T-cell (primary cell): ENCODE measurements around the gene RNF213. TPM values are rescaled to one million over a fixed set of nuclear protein-coding genes. Genes with fewer than 3 reads are reported as not detected.

ENCODE experiments used
- ATAC-seq, 4 experiments: fragments of 200-7000 bp in 3 of 4; fragments of 150-1000 bp in 1 of 4; cut with Tn5 transposase; replicated peaks in 1 of 4; 1 replicate in 3 of 4; 2 replicates in 1 of 4; pipeline ENCODE4 v1.10.0; 2021; ENCODE audit warnings: moderate library complexity in 3 of 4, mild to moderate bottlenecking in 2 of 4, moderate number of reproducible peaks in 1 of 4
- CTCF ChIA-PET, 2 donors: fragments of 300-600 bp; sonication (Branson Sonifier 250); formaldehyde crosslinking; loops; one replicate each; lab custom pipeline; 2022; ENCODE audit warnings: antibody characterized with exemption in 2 of 2; lab: Charles Lee
- POLR2A ChIA-PET, 2 donors: fragments of 300-600 bp; sonication (Branson Sonifier 250); formaldehyde crosslinking; loops; one replicate each; lab custom pipeline; 2022; ENCODE audit warnings: antibody characterized with exemption in 2 of 2; lab: Charles Lee
- DNase-seq, 35 experiments: peaks; one replicate each; pipeline versions ENCODE4 v3.0.0 to v3.0.0-alpha.2; 2013 to 2023
- H3K27ac ChIP-seq: one replicate; pipeline ENCODE4 v1.5.1; 2013; ENCODE audit warnings: low read length
- H3K27me3 ChIP-seq, 2 experiments: replicated peaks in 1 of 2; 1 replicate in 1 of 2; 2 replicates in 1 of 2; pipeline versions ENCODE4 v1.6.1 to v1.7.0; 2013; ENCODE audit warnings: low read length in 1 of 2, mixed read lengths in 1 of 2; ENCODE audit not compliant: control insufficient read depth in 2 of 2, insufficient read depth in 2 of 2; ENCODE audit errors: extremely low read depth in 1 of 2
- H3K36me3 ChIP-seq, 2 donors: 1 replicate in 1 of 2; 2 replicates in 1 of 2; pipeline versions ENCODE4 v1.6.1 to v1.7.0; 2013; ENCODE audit warnings: low read length in 1 of 2; ENCODE audit not compliant: control insufficient read depth in 2 of 2, insufficient read depth in 1 of 2; ENCODE audit errors: extremely low read depth in 1 of 2
- H3K4me1 ChIP-seq, 2 experiments: 1 replicate in 1 of 2; 2 replicates in 1 of 2; pipeline versions ENCODE4 v1.6.1 to v1.7.0; 2013; ENCODE audit warnings: low read length in 2 of 2, mixed read lengths in 1 of 2; ENCODE audit not compliant: insufficient read depth in 2 of 2, control insufficient read depth in 1 of 2; ENCODE audit errors: extremely low read depth in 1 of 2
- H3K4me3 ChIP-seq, 2 donors: 1 replicate in 1 of 2; 2 replicates in 1 of 2; pipeline versions ENCODE4 v1.5.1 to v1.7.0; 2013; ENCODE audit warnings: mild to moderate bottlenecking in 2 of 2, low read length in 1 of 2, moderate library complexity in 1 of 2; ENCODE audit not compliant: control insufficient read depth in 1 of 2; ENCODE audit errors: extremely low read depth in 1 of 2
- H3K9me3 ChIP-seq: 2 replicates; pipeline ENCODE4 v1.7.0; 2013
- H3K27ac Mint-ChIP-seq, 2 donors: one replicate each; pipeline ENCODE4 v1.8.0; 2020 to 2021; ENCODE audit warnings: mild to moderate bottlenecking in 2 of 2, mixed read lengths in 2 of 2
- H3K27me3 Mint-ChIP-seq, 2 donors: one replicate each; pipeline ENCODE4 v1.8.0; 2021 to 2022; ENCODE audit warnings: mixed read lengths in 2 of 2
- H3K36me3 Mint-ChIP-seq: one replicate; pipeline ENCODE4 v1.8.0; 2021; ENCODE audit warnings: mixed read lengths
- H3K4me1 Mint-ChIP-seq, 3 donors: one replicate each; pipeline ENCODE4 v1.8.0; 2020 to 2022; ENCODE audit warnings: mixed read lengths in 3 of 3, mild to moderate bottlenecking in 1 of 3
- H3K4me3 Mint-ChIP-seq, 3 donors: one replicate each; pipeline ENCODE4 v1.8.0; 2020 to 2022; ENCODE audit warnings: mild to moderate bottlenecking in 3 of 3, mixed read lengths in 3 of 3, moderate library complexity in 3 of 3
- H3K9me3 Mint-ChIP-seq, 3 donors: one replicate each; pipeline ENCODE4 v1.8.0; 2020 to 2022; ENCODE audit warnings: mixed read lengths in 3 of 3
- WGBS: methylation state at CpG from one replicate; pipeline ENCODE4 v1.1.5; 2013; ENCODE audit warnings: missing lambda C conversion rate; ENCODE audit not compliant: insufficient coverage; 5-methylcytosine and 5-hydroxymethylcytosine counted together
- total RNA-seq, 35 experiments: library from RNA in 6 of 35; stranded (reverse) in 6 of 35; fragments of 120-200 nt in 1 of 35; gene quantifications; one replicate each; pipeline versions ENCODE4 v1.2.1 to v1.2.4 and lab custom pipeline; 2013 to 2026

RNF213 gene
- total RNA-seq, 5 donors from 2014 or later (not counting 1 experiment from before 2014, with no cell fraction given), result 433 to 628 (median 590) TPM

DNA sequence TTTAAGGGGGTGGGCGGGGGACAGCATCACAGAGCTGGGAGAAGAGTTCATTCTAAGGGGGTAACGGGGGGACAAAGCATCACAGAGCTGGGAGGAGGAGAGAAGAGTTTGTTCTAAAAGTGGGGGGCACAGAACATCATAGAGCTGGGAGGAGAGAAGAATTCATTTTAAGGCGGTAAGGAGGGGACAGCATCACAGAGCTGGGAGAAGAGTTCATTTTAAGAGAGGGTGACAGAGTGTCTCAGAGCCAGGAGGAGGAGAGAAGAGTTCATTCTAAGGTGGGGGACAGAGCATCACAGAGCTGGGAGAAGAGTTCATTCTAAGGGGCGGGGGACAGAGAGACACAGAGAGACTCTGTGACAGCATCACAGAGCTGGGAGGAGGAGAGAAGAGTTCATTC, 182.1 kb downstream of the RNF213 start:
- CTCF ChIA-PET, result no interaction called here
- 85% methylated on average over 3 of the region's 4 CpGs for WGBS
- Histone ChIP-seq H3K27ac (no peak overlapping the region), H3K4me1 (no peaks in the 10 kb centered on the region), H3K9me3 (no peaks in the 10 kb centered on the region), H3K27me3 (peaks cover 0 to 61% of the 10 kb centered on the region in 2 experiments), H3K4me3 (no peak overlapping the region), H3K36me3 (no peaks in the 10 kb centered on the region)
- Mint-ChIP-seq H3K9me3 (no peaks in the 10 kb centered on the region), H3K27ac (no peak overlapping the region), H3K4me1 (no peaks in the 10 kb centered on the region), H3K4me3 (no peak overlapping the region), H3K27me3 (peaks cover 11 to 26% of the 10 kb centered on the region in 2 donors), H3K36me3 (no peaks in the 10 kb centered on the region)
- DNase-seq (no peak), ATAC-seq (no peak)
- POLR2A ChIA-PET, result interaction anchor here in 1 of 2 donors (0.5 kb wide), 1 partner anchor 24 kb away, joined by 7 read pairs; no protein-coding TSS in a partner anchor

DNA sequence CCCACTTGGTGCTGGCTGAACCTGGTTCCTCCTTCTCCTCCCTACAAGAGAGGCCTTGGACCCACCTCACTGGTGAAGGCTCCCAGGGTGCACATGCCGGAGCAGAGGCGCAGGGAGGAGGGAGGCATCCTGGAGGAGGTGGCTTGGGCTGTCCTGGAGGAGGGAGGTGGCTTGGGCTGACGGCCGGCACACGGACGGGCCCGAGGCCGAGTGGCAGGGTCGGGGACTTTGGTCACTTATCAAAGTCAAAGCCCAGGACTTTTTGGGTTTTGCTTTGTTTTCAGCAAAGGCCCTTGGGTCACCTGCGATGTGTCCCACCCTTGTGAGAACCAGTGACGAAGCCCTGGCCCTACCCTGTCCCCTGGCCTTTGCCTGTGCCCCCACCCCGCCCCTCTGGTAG, 182.8 kb downstream of the RNF213 start:
- no peak overlapping the region for H3K4me3 ChIP-seq
- ChIA-PET CTCF (no interaction called here), POLR2A (no interaction called here)
- no peaks in the 10 kb centered on the region for H3K4me1 ChIP-seq
- Mint-ChIP-seq H3K9me3 (no peaks in the 10 kb centered on the region), H3K4me1 (no peaks in the 10 kb centered on the region), H3K27ac (no peak overlapping the region), H3K4me3 (no peak overlapping the region), H3K36me3 (no peaks in the 10 kb centered on the region), H3K27me3 (peaks cover 11 to 26% of the 10 kb centered on the region in 2 donors)
- H3K27ac ChIP-seq, result no peak overlapping the region
- no peaks in the 10 kb centered on the region for H3K9me3 ChIP-seq
- no peaks in the 10 kb centered on the region for H3K36me3 ChIP-seq
- ATAC-seq (no peak), DNase-seq (no peak)
- WGBS, result 41% methylated on average over 9 of the region's 12 CpGs
- peaks cover 0 to 63% of the 10 kb centered on the region in 2 experiments for H3K27me3 ChIP-seq

DNA sequence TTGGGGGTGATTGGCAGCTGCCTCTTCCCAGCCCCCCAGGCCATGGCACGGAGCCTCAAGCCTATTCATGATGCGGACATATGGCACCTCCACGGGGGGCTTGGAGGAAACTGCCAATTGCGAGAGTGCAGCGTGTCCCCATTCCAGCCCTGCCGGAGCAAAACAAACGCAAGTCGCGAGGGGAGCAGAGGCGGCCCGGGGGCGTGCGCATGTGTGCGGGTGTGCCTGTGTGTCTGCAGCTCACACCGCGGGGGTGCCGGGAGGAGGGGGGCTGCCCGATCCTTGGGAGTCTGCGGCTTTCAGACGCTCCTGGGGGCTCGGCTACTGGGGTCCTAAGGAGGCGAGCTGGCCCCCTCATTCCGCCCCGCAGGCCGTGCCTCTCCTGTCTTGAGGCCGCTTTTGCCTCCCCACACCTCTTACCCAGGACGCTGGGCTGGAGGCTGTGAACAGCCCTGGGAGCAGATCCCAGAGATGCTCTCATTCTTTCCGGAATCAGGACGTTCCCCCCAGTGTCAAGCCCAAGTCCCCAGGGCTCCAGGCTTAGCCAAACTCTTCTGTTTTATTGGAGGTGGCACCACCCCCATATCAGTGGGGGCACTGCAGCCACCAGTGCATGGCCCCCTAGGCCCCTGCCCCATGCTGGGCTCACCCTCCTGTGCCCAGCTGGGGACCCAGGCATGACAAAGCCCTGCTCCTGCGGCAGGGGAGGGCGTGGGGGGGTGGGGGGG, 183.4 kb downstream of the RNF213 start:
- peaks cover 11 to 26% of the 10 kb centered on the region in 2 donors for H3K27me3 Mint-ChIP-seq
- no peak for ATAC-seq
- H3K27ac Mint-ChIP-seq, result no peak overlapping the region
- 49% methylated on average over 28 of the region's 31 CpGs for WGBS
- ChIA-PET CTCF (no interaction called here), POLR2A (no interaction called here)
- Histone ChIP-seq H3K4me1 (no peaks in the 10 kb centered on the region), H3K36me3 (no peaks in the 10 kb centered on the region), H3K9me3 (no peaks in the 10 kb centered on the region), H3K27ac (no peak overlapping the region), H3K27me3 (peaks cover 0 to 58% of the 10 kb centered on the region in 2 experiments), H3K4me3 (no peak overlapping the region)
- no peak overlapping the region for H3K4me3 Mint-ChIP-seq
- H3K36me3 Mint-ChIP-seq, result no peaks in the 10 kb centered on the region
- no peaks in the 10 kb centered on the region for H3K9me3 Mint-ChIP-seq
- no peaks in the 10 kb centered on the region for H3K4me1 Mint-ChIP-seq
- no peak for DNase-seq

DNA sequence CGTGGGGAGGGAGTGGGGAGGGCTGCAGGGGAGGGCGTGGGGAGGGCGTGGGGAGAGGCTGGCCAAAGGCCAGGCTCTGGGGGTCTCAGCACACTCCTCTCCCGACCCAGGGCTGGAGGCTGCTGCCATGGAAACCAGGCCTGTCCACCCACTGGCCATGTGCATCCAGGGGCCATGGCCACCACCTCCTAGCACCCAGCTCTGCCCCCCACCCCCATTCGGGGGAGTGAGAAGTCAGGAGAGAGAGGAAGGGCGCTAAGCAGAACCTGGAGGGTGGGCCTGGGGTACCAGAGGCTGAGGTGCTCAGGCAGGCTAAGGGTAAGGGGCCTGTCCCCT, 184.0 kb downstream of the RNF213 start:
- no CpG with 5 or more reads among the region's 6 CpGs for WGBS
- ChIA-PET POLR2A (no interaction called here), CTCF (no interaction called here)
- Mint-ChIP-seq H3K9me3 (no peaks in the 10 kb centered on the region), H3K36me3 (no peaks in the 10 kb centered on the region), H3K27me3 (peaks cover 11 to 26% of the 10 kb centered on the region in 2 donors), H3K4me3 (no peak overlapping the region), H3K27ac (no peak overlapping the region), H3K4me1 (no peaks in the 10 kb centered on the region)
- no peaks in the 10 kb centered on the region for H3K4me1 ChIP-seq
- no peaks in the 10 kb centered on the region for H3K9me3 ChIP-seq
- H3K36me3 ChIP-seq, result no peaks in the 10 kb centered on the region
- peaks cover 0 to 55% of the 10 kb centered on the region in 2 experiments for H3K27me3 ChIP-seq
- no peak for ATAC-seq
- DNase-seq, result no peak
- no peak overlapping the region for H3K27ac ChIP-seq
- no peak overlapping the region for H3K4me3 ChIP-seq

DNA sequence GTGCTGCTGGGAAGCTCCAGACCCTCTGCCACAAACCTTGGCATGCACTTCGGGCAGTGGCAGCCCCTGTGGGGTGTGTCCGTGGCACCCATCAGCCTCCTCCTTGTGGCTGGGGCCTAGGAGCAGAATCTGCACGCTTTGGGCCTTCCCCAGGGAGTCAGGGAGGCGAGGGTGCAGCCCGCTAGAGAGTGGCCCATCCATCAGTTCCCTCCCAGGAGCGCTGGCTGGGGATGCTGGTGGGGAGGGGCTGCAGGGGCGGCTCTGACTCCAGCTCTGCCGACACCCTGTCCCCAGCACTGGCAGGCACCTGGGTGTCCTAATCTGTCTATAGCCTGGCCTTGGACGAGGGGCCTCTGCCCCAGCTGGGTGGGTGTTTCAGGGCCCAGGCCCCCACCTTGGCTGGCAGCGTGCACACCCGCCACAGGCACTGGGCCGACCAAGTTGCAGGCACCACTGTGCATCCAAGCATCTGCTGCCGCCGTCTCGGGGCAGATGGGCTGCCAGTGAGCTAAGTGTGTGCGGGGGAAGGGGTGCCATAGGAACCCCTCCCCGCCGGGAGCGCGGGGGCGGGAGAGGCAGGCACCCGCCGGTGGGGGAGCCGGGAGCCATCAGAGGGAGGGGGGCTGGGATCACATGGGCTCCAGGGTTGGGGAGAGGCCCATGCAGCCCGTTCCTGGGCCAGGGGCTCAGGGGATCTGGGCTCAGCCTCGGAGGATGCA, 184.5 kb downstream of the RNF213 start:
- ChIA-PET CTCF (no interaction called here), POLR2A (no interaction called here)
- no peaks in the 10 kb centered on the region for H3K36me3 ChIP-seq
- no peaks in the 10 kb centered on the region for H3K9me3 ChIP-seq
- WGBS, result 64% methylated on average over 14 of the region's 26 CpGs
- H3K4me3 ChIP-seq, result no peak overlapping the region
- DNase-seq (no peak), ATAC-seq (no peak)
- H3K27ac ChIP-seq, result no peak overlapping the region
- no peak overlapping the region for H3K4me3 Mint-ChIP-seq
- no peaks in the 10 kb centered on the region for H3K4me1 Mint-ChIP-seq
- H3K27me3 Mint-ChIP-seq, result peaks cover 11 to 26% of the 10 kb centered on the region in 2 donors
- H3K4me1 ChIP-seq, result no peaks in the 10 kb centered on the region
- peaks cover 0 to 53% of the 10 kb centered on the region in 2 experiments for H3K27me3 ChIP-seq
- no peak overlapping the region for H3K27ac Mint-ChIP-seq
- no peaks in the 10 kb centered on the region for H3K9me3 Mint-ChIP-seq
- H3K36me3 Mint-ChIP-seq, result no peaks in the 10 kb centered on the region

DNA sequence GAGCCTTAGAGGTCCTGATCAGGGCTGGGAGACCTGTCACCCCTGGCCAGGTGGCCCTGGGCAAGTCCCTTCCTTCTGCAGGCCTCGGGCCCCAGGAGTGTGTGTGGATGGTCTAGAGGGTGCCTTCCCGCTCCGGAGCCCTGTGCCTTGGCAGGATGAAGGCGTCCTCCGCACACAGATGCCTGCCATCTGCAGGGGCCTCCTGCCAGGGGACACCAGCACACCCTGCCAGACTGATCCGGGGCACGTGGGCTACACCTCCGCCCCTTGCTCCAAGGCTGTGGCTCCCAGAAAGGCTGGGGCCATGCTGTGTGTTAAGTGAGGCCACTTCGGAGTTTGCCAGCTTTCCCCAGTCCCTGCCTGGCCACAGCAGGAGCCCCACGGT, 185.1 kb downstream of the RNF213 start:
- Mint-ChIP-seq H3K27me3 (peaks cover 11 to 23% of the 10 kb centered on the region in 2 donors), H3K4me1 (no peaks in the 10 kb centered on the region), H3K36me3 (no peaks in the 10 kb centered on the region), H3K27ac (no peak overlapping the region), H3K4me3 (no peak overlapping the region), H3K9me3 (no peaks in the 10 kb centered on the region)
- Histone ChIP-seq H3K4me3 (no peak overlapping the region), H3K9me3 (no peaks in the 10 kb centered on the region), H3K27ac (no peak overlapping the region), H3K4me1 (no peaks in the 10 kb centered on the region), H3K27me3 (peaks cover 0 to 53% of the 10 kb centered on the region in 2 experiments), H3K36me3 (no peaks in the 10 kb centered on the region)
- ChIA-PET CTCF (no interaction called here), POLR2A (no interaction called here)
- whole genome bisulfite sequencing, result 64% methylated on average over 9 of the region's 10 CpGs
- ATAC-seq (no peak), DNase-seq (no peak)
